GM13977 (cell line): ENCODE results near the gene TEAD4.

Source experiments
- DNase-seq: peaks from one replicate; pipeline ENCODE4 v3.0.0; 2012; ENCODE audit warnings: low spot score
- CTCF ChIP-seq: IDR thresholded peaks from 2 replicates; pipeline ENCODE4 v1.5.1; 2012; ENCODE audit warnings: mild to moderate bottlenecking, control low read depth; ENCODE audit not compliant: insufficient read depth; ENCODE audit errors: extremely low read depth, missing control alignments
- in situ Hi-C: fragments of 300-500 bp; cut with MboI; formaldehyde crosslinking; loops from one replicate; pipeline ENCODE4 v1.12.0; 2022; ENCODE audit warnings: low sequenced_read_pairs, low pct_unique_long_range_greater_than_20kb, mixed read lengths, inconsistent platforms; ENCODE audit not compliant: unreplicated experiment

TEAD4 gene

GRCh38 chr12:2959505-2960389, 550 bp downstream of the TEAD4 start:
- peak; percentile 78 for DNase-seq
- in situ Hi-C loops = no loop called here
- TF ChIP-seq CTCF = no peak

GRCh38 chr12:2960390-2960956, 1.3 kb downstream of the TEAD4 start:
- TF ChIP-seq CTCF = no peak
- in situ Hi-C loops = no loop called here

GRCh38 chr12:2960996-2961616, 1.9 kb downstream of the TEAD4 start:
- in situ Hi-C loops = no loop called here
- no peak for DNase-seq
- TF ChIP-seq CTCF = no peak

More at GRCh38 chr12:2960390-2960956, 1.3 kb downstream of the TEAD4 start:
- DNase-seq = peak; percentile 52

- in situ Hi-C loops = no loop called here
- DNase-seq = no peak
- no peak for TF ChIP-seq CTCF
These were observed 2.5 kb downstream of the TEAD4 start for GRCh38 chr12:2961705-2962104.

GRCh38 chr12:2963154-2963759, 4.1 kb downstream of the TEAD4 start:
- DNase-seq = no peak
- in situ Hi-C loops = no loop called here
- TF ChIP-seq CTCF = no peak

GRCh38 chr12:2963760-2964292, 4.6 kb downstream of the TEAD4 start:
- no peak for DNase-seq
- in situ Hi-C loops = no loop called here
- no peak for TF ChIP-seq CTCF
